Measurements from ENCODE around the gene PLD4.

- TF ChIP-seq FOXM1 (IDR thresholded peaks at IDR 0.05; ENCODE audit: borderline replicate concordance) = no peak
- no peak for TF ChIP-seq FOXA1 (IDR thresholded peaks at IDR 0.05)
- no peak for TF ChIP-seq TARDBP (IDR thresholded peaks at IDR 0.05)
- no peak for TF ChIP-seq SP1 (IDR thresholded peaks at IDR 0.05)
- TF ChIP-seq BHLHE40 (IDR thresholded peaks at IDR 0.05; ENCODE audit: borderline replicate concordance) = no peak
- no peak for TF ChIP-seq ARNT (IDR thresholded peaks at IDR 0.05)
- TF ChIP-seq PKNOX1 (IDR thresholded peaks at IDR 0.05) = no peak
- no peak for TF ChIP-seq ELF4 (IDR thresholded peaks at IDR 0.05)
- TF ChIP-seq SUZ12 (IDR thresholded peaks at IDR 0.05) = no peak
- TF ChIP-seq HDGF (IDR thresholded peaks at IDR 0.05; ENCODE audit: borderline replicate concordance) = no peak
- no peak for TF ChIP-seq FOXK2 (IDR thresholded peaks at IDR 0.05)
- TF ChIP-seq L3MBTL2 (conservative IDR thresholded peaks at IDR 0.05) = no peak
- TF ChIP-seq LEF1 (IDR thresholded peaks at IDR 0.05; ENCODE audit: borderline replicate concordance) = no peak
These were observed 49.3 kb upstream of the PLD4 start for GRCh38 chr14:104875412-104875751.
